ENCODE results near the gene NT5C3B.
"Not testable (repeated sequence)": the region's sequence is repeated elsewhere in the genome, so short reads cannot be mapped to it uniquely, and the experiment has no call there.

NT5C3B gene

GRCh38 chr17:41781404-41782110 is 54.5 kb downstream of the NT5C3B start:
- no peak for DNase-seq

- no peak for DNase-seq
Observed at GRCh38 chr17:41779954-41780353, 56.1 kb downstream of the NT5C3B start.

DNA sequence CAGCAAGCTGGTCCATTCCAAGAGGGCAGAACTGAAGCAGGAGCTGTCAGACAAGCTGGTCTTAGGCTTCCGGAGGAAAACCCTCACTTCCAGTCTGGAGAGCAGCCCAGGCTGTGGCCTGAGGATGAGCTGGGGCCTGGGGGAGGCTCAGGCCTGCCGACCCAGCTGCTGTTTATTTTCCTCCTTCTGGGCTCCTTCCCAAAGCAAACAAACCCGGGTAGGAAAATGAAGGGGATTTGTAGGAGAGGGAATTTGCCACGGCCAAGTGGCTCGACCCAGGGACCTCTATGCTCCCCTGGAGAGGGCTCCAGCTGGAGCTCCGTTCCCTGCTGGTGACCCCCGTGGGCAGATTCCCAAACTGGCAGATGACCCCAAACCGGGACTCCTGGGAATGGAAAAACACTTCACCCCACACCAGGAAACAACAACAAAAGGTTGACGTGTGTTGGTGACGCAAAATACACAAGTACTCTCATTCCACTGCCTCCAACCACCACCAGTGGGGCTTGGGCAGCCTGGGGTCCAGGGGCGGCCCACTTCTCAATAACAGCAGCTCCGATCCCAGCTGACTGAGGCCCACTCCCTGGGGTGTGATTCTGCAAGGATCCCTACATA is 58.4 kb downstream of the NT5C3B start:
- DNase-seq = no peak

DNA sequence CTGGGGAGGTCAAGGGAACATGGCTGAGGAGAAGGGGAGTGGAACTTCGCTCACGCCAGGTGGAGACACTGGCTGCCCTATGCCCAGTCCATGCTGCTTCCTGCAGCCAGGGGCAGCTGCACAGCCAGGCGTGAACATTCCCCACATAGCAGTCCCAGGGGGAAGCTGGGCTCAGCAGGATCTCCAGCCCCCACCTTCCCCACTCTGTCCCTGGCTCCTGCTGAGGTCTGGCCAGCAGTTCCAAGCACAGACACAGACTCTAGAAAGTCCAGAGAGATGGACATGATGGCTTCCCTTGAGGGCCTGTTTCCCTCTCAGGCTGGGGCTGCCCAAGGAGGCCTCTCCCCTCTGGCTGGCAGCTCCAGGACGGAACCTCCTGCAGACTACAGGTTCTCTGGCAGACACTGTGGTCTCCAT is 58.9 kb downstream of the NT5C3B start:
- no peak for DNase-seq

- DNase-seq = not testable (repeated sequence)
Observed at GRCh38 chr17:41776262-41776900, 59.7 kb downstream of the NT5C3B start.

- no peak for DNase-seq
Observed at GRCh38 chr17:41775394-41776226, 60.4 kb downstream of the NT5C3B start.
